GM12878 (cell line): Measurements from ENCODE around the gene NFAT5. TPM values are rescaled to one million over a fixed set of nuclear protein-coding genes. Genes with fewer than 3 reads are reported as not detected.

Experiments
- ATAC-seq: fragments of 200-7000 bp; cut with Tn5 transposase; 3 replicates; pipeline ENCODE4 v1.9.1; 2020; ENCODE audit warnings: mild to moderate bottlenecking, moderate library complexity
- BruUV-seq: library from RNA; stranded (reverse); fragments of 400-500 nt; replicated peaks from 2 replicates; lab custom pipeline; 2021; lab: Mats Ljungman, UMichigan
- CTCF ChIA-PET: fragments of 300-600 bp; sonication (Branson Sonifier 250); formaldehyde crosslinking; extraction: SDS; loops from one replicate; lab custom pipeline; 2021; ENCODE audit warnings: inconsistent platforms; lab: Yijun Ruan, JAX
- POLR2A ChIA-PET: fragments of 350-600 bp; formaldehyde crosslinking; extraction: SDS; loops from one replicate; lab custom pipeline; 2021; ENCODE audit warnings: inconsistent platforms; lab: Charles Lee
- RAD21 ChIA-PET: fragments of 300-600 bp; sonication (Branson Sonifier 250); formaldehyde crosslinking; loops from one replicate; lab custom pipeline; 2023; ENCODE audit warnings: antibody characterized with exemption; ENCODE audit not compliant: unreplicated experiment; lab: Charles Lee
- SMC1A ChIA-PET: fragments of 300-600 bp; sonication (Branson Sonifier 250); formaldehyde crosslinking; loops from one replicate; lab custom pipeline; 2023; ENCODE audit not compliant: unreplicated experiment, uncharacterized antibody; lab: Charles Lee
- DNase-seq: peaks from one replicate; pipeline ENCODE4 v3.0.0-alpha.2; 2011; ENCODE audit warnings: low read depth, low spot score
- FAIRE-seq: peaks from 3 replicates; lab custom pipeline; 2011; peaks lifted over from hg19 to GRCh38; lab: Jason Lieb, UNC
- H2AFZ ChIP-seq: 2 replicates; pipeline ENCODE4 v1.6.0; 2011; ENCODE audit warnings: low read depth, low read length, control low read depth; ENCODE audit not compliant: control insufficient read depth
- H3K27ac ChIP-seq: 2 replicates; pipeline ENCODE4 v1.5.1; 2011; ENCODE audit warnings: control low read depth; ENCODE audit not compliant: control insufficient read depth, insufficient read depth
- H3K27me3 ChIP-seq, 2 experiments: replicated peaks in 1 of 2; 2 replicates each; pipeline versions ENCODE4 v1.6.0 to v1.6.1; 2011; ENCODE audit warnings: low read length in 1 of 2; ENCODE audit not compliant: control insufficient read depth in 2 of 2, insufficient read depth in 2 of 2
- H3K36me3 ChIP-seq, 2 experiments: 2 replicates each; pipeline ENCODE4 v1.5.1; 2011; ENCODE audit warnings: low read length in 1 of 2; ENCODE audit not compliant: control insufficient read depth in 2 of 2, insufficient read depth in 2 of 2
- H3K4me1 ChIP-seq: 2 replicates; pipeline ENCODE4 v1.6.1; 2011; ENCODE audit warnings: mild to moderate bottlenecking, low read length, moderate library complexity, mixed read lengths; ENCODE audit not compliant: control insufficient read depth, insufficient read depth
- H3K4me2 ChIP-seq: 2 replicates; pipeline ENCODE4 v1.6.0; 2011; ENCODE audit warnings: control low read depth; ENCODE audit not compliant: control insufficient read depth, insufficient read depth
- H3K4me3 ChIP-seq: fragments of 200-600 bp; sonication (generic); 2 replicates; pipeline ENCODE4 v1.5.1; 2016
- H3K79me2 ChIP-seq: 2 replicates; pipeline ENCODE4 v1.6.0; 2011; ENCODE audit warnings: low read length; ENCODE audit not compliant: control insufficient read depth, insufficient read depth
- H3K9ac ChIP-seq: 2 replicates; pipeline ENCODE4 v1.8.0; 2011; ENCODE audit warnings: low read length, control low read depth, mixed read lengths; ENCODE audit not compliant: control insufficient read depth, insufficient read depth
- H3K9me3 ChIP-seq: replicated peaks from 3 replicates; pipeline ENCODE4 v1.5.1; 2011; ENCODE audit warnings: mild to moderate bottlenecking, low read length; ENCODE audit not compliant: control insufficient read depth, insufficient read depth
- H4K20me1 ChIP-seq: 2 replicates; pipeline ENCODE4 v1.6.0; 2011; ENCODE audit not compliant: control insufficient read depth, insufficient read depth
- CEBPB ChIP-seq, 2 experiments: fragments of 150-350 bp in 1 of 2; IDR thresholded peaks; 2 replicates each; pipeline ENCODE4 v1.6.1; 2012 to 2014; ENCODE audit warnings: low read depth in 2 of 2, low read length in 2 of 2, borderline replicate concordance in 1 of 2, inconsistent platforms in 1 of 2
- CREM ChIP-seq: IDR thresholded peaks from 2 replicates; pipeline ENCODE4 v1.6.1; 2014; ENCODE audit warnings: antibody characterized with exemption, low read depth
- HDAC2 ChIP-seq: fragments of 200-600 bp; sonication (generic); IDR thresholded peaks from 2 replicates; pipeline ENCODE4 v1.6.1; 2017
- MTA2 ChIP-seq: fragments of 450-650 bp; IDR thresholded peaks from 2 replicates; pipeline ENCODE4 v1.6.1; 2016; ENCODE audit warnings: low read depth, mild to moderate bottlenecking, moderate library complexity
- NBN ChIP-seq: fragments of 450-650 bp; IDR thresholded peaks from 2 replicates; pipeline ENCODE4 v1.6.1; 2016
- NFYA ChIP-seq: IDR thresholded peaks from 2 replicates; pipeline ENCODE4 v1.6.1; 2011; ENCODE audit warnings: low read depth, mild to moderate bottlenecking, low read length, improper control_type of control experiment, borderline replicate concordance
- NR2C2 ChIP-seq: IDR thresholded peaks from 2 replicates; pipeline ENCODE4 v1.6.1; 2011; ENCODE audit warnings: borderline replicate concordance, low read depth; ENCODE audit not compliant: control insufficient read depth, insufficient read length
- PAX5 ChIP-seq: IDR thresholded peaks from 2 replicates; pipeline ENCODE4 v1.6.1; 2011; ENCODE audit warnings: low read depth, low read length, borderline replicate concordance
- SP1 ChIP-seq: IDR thresholded peaks from one replicate; pipeline ENCODE4 v1.6.1; 2011; ENCODE audit warnings: low read depth, low read length
- SPI1 ChIP-seq: IDR thresholded peaks from 2 replicates; pipeline ENCODE4 v1.6.1; 2011; ENCODE audit warnings: low read depth, mild to moderate bottlenecking, low read length, moderate library complexity, borderline replicate concordance; ENCODE audit not compliant: insufficient read depth
- SREBF1 ChIP-seq: IDR thresholded peaks from 2 replicates; pipeline ENCODE4 v1.6.1; 2012; ENCODE audit warnings: mild to moderate bottlenecking, low read length
- SUZ12 ChIP-seq: fragments of 200-600 bp; sonication (generic); IDR thresholded peaks from one replicate; pipeline ENCODE4 v1.6.1; 2018; ENCODE audit warnings: antibody characterized with exemption, mild to moderate bottlenecking; ENCODE audit not compliant: unreplicated experiment
- YY1 ChIP-seq: IDR thresholded peaks from 2 replicates; pipeline ENCODE4 v1.6.1; 2011; ENCODE audit warnings: low read depth, mild to moderate bottlenecking, low read length
- WGBS: methylation state at CpG from one replicate; pipeline ENCODE4 v1.1.6; 2016; ENCODE audit warnings: low lambda C conversion rate; ENCODE audit not compliant: insufficient replicate concordance, insufficient coverage; ENCODE audit errors: missing lambda C conversion rate; 5-methylcytosine and 5-hydroxymethylcytosine counted together
- in situ Hi-C: fragments of 300-500 bp; cut with MboI; formaldehyde crosslinking; loops from 9 replicates; pipeline ENCODE4 v1.14.3; 2018; ENCODE audit warnings: mixed read lengths
- intact Hi-C: fragments of 100-400 bp; cut with micrococcal nuclease; formaldehyde crosslinking; loops from one replicate; pipeline ENCODE4 v1.14.2; 2022; ENCODE audit not compliant: unreplicated experiment
- polyA plus RNA-seq, 11 experiments: library from polyadenylated mRNA; depleted of rRNA in 4 of 11; unstranded in 6 of 11; stranded (reverse) in 5 of 11; fragments of >200 nt; fragmentation: Nextera tagmentation in 4 of 11; fragmentation: Illumina TruSeq in 1 of 11; extraction: Ambion mirVana in 4 of 11; extraction: Trizol in 1 of 11; gene quantifications; 1 replicate in 1 of 11; 2 replicates in 10 of 11; pipeline versions ENCODE4 v1.2.1 to v1.2.3, GENCODE V29; 2011 to 2016; ENCODE audit warnings: inconsistent platforms in 2 of 11, missing spikeins in 2 of 11, low read depth in 1 of 11
- total RNA-seq, 4 experiments: library from RNA; depleted of rRNA in 3 of 4; stranded (reverse); fragments of >200 nt in 3 of 4; fragmentation: Illumina TruSeq in 1 of 4; extraction: Trizol in 1 of 4; gene quantifications; 2 replicates each; pipeline versions ENCODE4 v1.2.1 to v1.2.3, GENCODE V29; 2013 to 2021
- TF ChIP-seq, protein P1 (sequence below): IDR thresholded peaks from 2 replicates; pipeline ENCODE4 v1.6.1; 2012; ENCODE audit warnings: mild to moderate bottlenecking, low read depth, low read length
- TF ChIP-seq, protein P2 (sequence below): IDR thresholded peaks from 2 replicates; pipeline ENCODE4 v1.6.1; 2012; ENCODE audit warnings: low read depth, low read length, improper control_type of control experiment
- TF ChIP-seq, protein P3 (sequence below): fragments of 450-650 bp; IDR thresholded peaks from 2 replicates; pipeline ENCODE4 v1.6.1; 2017; ENCODE audit warnings: low read depth, mild to moderate bottlenecking, moderate library complexity

The NFAT5 gene
- total and polyA plus RNA-seq, 10 of the 15 experiments (the other 5 are each of a cell fraction or from before 2014, with no cell fraction given), result 0.58 to 31.5 (median 12.7) TPM

DNA sequence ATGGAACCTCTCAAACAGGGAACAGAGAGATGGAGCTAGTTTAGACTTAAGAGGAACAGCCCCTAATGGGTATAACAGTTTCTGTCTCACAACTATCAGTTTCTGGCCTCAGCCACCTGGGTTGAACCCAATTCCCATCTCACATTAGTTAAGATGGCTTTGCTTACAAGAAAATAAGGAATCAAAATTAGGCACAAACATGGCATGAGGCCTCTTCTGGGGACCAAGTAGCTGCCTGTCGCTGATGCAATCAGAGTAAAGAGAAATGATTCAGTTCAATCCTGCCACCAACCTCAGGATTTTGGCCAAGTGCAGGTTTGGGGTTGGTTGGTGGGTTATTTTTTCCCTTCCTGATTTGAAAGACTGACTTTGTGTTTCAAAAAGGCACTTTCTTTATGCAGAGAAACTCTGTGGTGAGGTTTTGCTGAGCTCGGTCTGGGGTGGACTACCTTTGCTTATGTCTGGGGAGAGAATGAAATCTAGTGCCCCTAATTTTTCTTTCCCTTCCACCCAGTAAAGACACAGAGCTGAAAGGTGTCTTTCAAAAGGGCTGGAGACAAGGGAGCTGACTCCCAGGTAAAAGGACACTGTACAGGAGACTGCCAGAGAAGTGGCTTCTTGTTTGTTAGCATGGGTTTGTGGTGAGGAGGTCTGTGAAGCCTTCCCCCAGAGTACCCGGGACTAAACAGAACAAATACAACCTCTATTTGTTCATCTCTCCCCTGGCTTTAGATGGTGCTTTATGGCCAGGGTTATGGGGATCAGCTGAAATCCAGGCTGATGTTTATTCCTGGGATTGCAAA lies 44.8 kb upstream of the NFAT5 start:
- Histone ChIP-seq H3K9ac (peak overlapping the region; percentile 56), H3K36me3 (no peaks in the 10 kb centered on the region), H2AFZ (peak overlapping the region; percentile 81), H3K27me3 (no peaks in the 10 kb centered on the region), H4K20me1 (no peaks in the 10 kb centered on the region), H3K79me2 (no peaks in the 10 kb centered on the region), H3K4me2 (peak overlapping the region; percentile 83), H3K4me3 (0 out of 2 replicates have a peak overlapping the region, but pooled peaks have one; percentile 16), H3K4me1 (peaks cover 26% of the 10 kb centered on the region), H3K27ac (peak overlapping the region; percentile 77), H3K9me3 (no peaks in the 10 kb centered on the region; the same call in 2 of the 3 replicates)
- ChIA-PET SMC1A (interaction anchor here (0.8 to 2.1 kb wide), 20 partner anchors 9 to 125 kb away, joined by 3 to 10 read pairs (median 4); no protein-coding TSS in a partner anchor), CTCF (interaction anchor here (0.7 to 1.5 kb wide), 9 partner anchors 15 to 371 kb away, joined by 3 to 5 read pairs (median 3); no protein-coding TSS in a partner anchor), RAD21 (interaction anchor here (0.9 to 1.7 kb wide), 6 partner anchors 14 to 138 kb away, joined by 3 to 8 read pairs (median 4); no protein-coding TSS in a partner anchor), POLR2A (interaction anchor here (0.6 to 1.6 kb wide), 5 partner anchors 11 to 361 kb away, joined by 3 to 5 read pairs (median 4); no protein-coding TSS in a partner anchor)
- peak; percentile 65 for DNase-seq
- in situ Hi-C loops, result no loop called here
- FAIRE-seq, result peak; percentile 68
- WGBS, result 0% methylated on average over 3 of the region's 3 CpGs
- peak; percentile 85 for ATAC-seq
- no TSS peak for BruUV-seq
- intact Hi-C loops, result loop anchor here (5.0 kb wide), 2 partner anchors 41 to 54 kb away; no protein-coding TSS in a partner anchor
- no peak for TF ChIP-seq NBN
- TF ChIP-seq, protein P1, sequence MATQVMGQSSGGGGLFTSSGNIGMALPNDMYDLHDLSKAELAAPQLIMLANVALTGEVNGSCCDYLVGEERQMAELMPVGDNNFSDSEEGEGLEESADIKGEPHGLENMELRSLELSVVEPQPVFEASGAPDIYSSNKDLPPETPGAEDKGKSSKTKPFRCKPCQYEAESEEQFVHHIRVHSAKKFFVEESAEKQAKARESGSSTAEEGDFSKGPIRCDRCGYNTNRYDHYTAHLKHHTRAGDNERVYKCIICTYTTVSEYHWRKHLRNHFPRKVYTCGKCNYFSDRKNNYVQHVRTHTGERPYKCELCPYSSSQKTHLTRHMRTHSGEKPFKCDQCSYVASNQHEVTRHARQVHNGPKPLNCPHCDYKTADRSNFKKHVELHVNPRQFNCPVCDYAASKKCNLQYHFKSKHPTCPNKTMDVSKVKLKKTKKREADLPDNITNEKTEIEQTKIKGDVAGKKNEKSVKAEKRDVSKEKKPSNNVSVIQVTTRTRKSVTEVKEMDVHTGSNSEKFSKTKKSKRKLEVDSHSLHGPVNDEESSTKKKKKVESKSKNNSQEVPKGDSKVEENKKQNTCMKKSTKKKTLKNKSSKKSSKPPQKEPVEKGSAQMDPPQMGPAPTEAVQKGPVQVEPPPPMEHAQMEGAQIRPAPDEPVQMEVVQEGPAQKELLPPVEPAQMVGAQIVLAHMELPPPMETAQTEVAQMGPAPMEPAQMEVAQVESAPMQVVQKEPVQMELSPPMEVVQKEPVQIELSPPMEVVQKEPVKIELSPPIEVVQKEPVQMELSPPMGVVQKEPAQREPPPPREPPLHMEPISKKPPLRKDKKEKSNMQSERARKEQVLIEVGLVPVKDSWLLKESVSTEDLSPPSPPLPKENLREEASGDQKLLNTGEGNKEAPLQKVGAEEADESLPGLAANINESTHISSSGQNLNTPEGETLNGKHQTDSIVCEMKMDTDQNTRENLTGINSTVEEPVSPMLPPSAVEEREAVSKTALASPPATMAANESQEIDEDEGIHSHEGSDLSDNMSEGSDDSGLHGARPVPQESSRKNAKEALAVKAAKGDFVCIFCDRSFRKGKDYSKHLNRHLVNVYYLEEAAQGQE, result no peak
- TF ChIP-seq SPI1, result 0 out of 2 replicates have a peak, but pooled peaks have one; percentile 12
- peak; percentile 40; the same call in 1 of the 2 replicates for TF ChIP-seq PAX5
- TF ChIP-seq, protein P2, sequence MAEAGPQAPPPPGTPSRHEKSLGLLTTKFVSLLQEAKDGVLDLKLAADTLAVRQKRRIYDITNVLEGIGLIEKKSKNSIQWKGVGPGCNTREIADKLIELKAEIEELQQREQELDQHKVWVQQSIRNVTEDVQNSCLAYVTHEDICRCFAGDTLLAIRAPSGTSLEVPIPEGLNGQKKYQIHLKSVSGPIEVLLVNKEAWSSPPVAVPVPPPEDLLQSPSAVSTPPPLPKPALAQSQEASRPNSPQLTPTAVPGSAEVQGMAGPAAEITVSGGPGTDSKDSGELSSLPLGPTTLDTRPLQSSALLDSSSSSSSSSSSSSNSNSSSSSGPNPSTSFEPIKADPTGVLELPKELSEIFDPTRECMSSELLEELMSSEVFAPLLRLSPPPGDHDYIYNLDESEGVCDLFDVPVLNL, result no peak
- TF ChIP-seq NR2C2, result no peak
- TF ChIP-seq NFYA, result no peak
- peak; percentile 16; the same call in 1 of the 2 replicates for TF ChIP-seq MTA2
- no peak for TF ChIP-seq SREBF1
- TF ChIP-seq CEBPB (IDR thresholded peaks at IDR 0.05; ENCODE audit: borderline replicate concordance in 1 of 2, low read depth in 2 of 2, low read length in 2 of 2), result peak in 1 of 2 experiments; percentile 39; a peak in 1 of 4 replicates
- TF ChIP-seq HDAC2, result no peak
- no peak for TF ChIP-seq CREM
- TF ChIP-seq, protein P3, sequence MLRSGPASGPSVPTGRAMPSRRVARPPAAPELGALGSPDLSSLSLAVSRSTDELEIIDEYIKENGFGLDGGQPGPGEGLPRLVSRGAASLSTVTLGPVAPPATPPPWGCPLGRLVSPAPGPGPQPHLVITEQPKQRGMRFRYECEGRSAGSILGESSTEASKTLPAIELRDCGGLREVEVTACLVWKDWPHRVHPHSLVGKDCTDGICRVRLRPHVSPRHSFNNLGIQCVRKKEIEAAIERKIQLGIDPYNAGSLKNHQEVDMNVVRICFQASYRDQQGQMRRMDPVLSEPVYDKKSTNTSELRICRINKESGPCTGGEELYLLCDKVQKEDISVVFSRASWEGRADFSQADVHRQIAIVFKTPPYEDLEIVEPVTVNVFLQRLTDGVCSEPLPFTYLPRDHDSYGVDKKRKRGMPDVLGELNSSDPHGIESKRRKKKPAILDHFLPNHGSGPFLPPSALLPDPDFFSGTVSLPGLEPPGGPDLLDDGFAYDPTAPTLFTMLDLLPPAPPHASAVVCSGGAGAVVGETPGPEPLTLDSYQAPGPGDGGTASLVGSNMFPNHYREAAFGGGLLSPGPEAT, result no peak
- TF ChIP-seq SP1, result no peak
- no peak for TF ChIP-seq YY1
- TF ChIP-seq SUZ12, result no peak
